Lung (tissue), 12 donors: Measurements from ENCODE around the gene XDH. TPM values are rescaled to one million over a fixed set of nuclear protein-coding genes. Genes with fewer than 3 reads are reported as not detected.

Experiments
- ATAC-seq: fragments of 200-7000 bp; cut with Tn5 transposase; one replicate; pipeline ENCODE4 v1.9.1; 2020; ENCODE audit warnings: moderate number of reproducible peaks; ENCODE audit not compliant: insufficient read depth, low FRiP score
- DNase-seq, 3 donors: peaks; one replicate each; pipeline ENCODE4 v3.0.0-alpha.2; 2013 to 2017
- H3K27ac ChIP-seq, 2 donors: one replicate each; pipeline ENCODE4 v1.5.1; 2013; ENCODE audit warnings: mild to moderate bottlenecking in 2 of 2, moderate library complexity in 2 of 2, control low read depth in 1 of 2, inconsistent platforms in 1 of 2, low read depth in 1 of 2, low read length in 1 of 2
- H3K27me3 ChIP-seq, 3 donors: one replicate each; pipeline ENCODE4 v1.5.1; 2013; ENCODE audit warnings: low read length in 2 of 3; ENCODE audit not compliant: control insufficient read depth in 3 of 3, insufficient read depth in 3 of 3
- H3K36me3 ChIP-seq, 4 donors: one replicate each; pipeline ENCODE4 v1.5.1; 2013; ENCODE audit warnings: low read length in 4 of 4, mild to moderate bottlenecking in 1 of 4, moderate library complexity in 1 of 4; ENCODE audit not compliant: control insufficient read depth in 4 of 4, insufficient read depth in 4 of 4
- H3K4me1 ChIP-seq, 5 donors: one replicate each; pipeline ENCODE4 v1.5.1; 2013; ENCODE audit warnings: low read length in 5 of 5, mild to moderate bottlenecking in 2 of 5, moderate library complexity in 1 of 5; ENCODE audit not compliant: control insufficient read depth in 5 of 5, insufficient read depth in 5 of 5
- H3K4me3 ChIP-seq: one replicate; pipeline ENCODE4 v1.5.1; 2013; ENCODE audit warnings: mild to moderate bottlenecking, control low read depth, moderate library complexity
- H3K9ac ChIP-seq, 2 donors: one replicate each; pipeline ENCODE4 v1.5.1; 2013; ENCODE audit warnings: low read length in 2 of 2, control low read depth in 1 of 2; ENCODE audit not compliant: insufficient read depth in 1 of 2
- H3K9me3 ChIP-seq, 4 donors: one replicate each; pipeline ENCODE4 v1.5.1; 2013; ENCODE audit warnings: low read length in 3 of 4, mild to moderate bottlenecking in 1 of 4, moderate library complexity in 1 of 4; ENCODE audit not compliant: control insufficient read depth in 4 of 4, insufficient read depth in 3 of 4
- WGBS, 2 donors: extraction: QIAGEN DNeasy Blood & Tissue Kit; methylation state at CpG; one replicate each; pipeline ENCODE4 v1.1.7; 2013; 5-methylcytosine and 5-hydroxymethylcytosine counted together
- polyA plus RNA-seq, 2 donors: library from polyadenylated mRNA; stranded (reverse); fragments of 200-250 nt; gene quantifications; one replicate each; pipeline ENCODE4 v1.2.1, GENCODE V29; 2013
- total RNA-seq, 2 donors: library from RNA; depleted of rRNA in 1 of 2; stranded (reverse); fragments of >200 nt in 1 of 2; gene quantifications; one replicate each; pipeline ENCODE4 v1.2.1, GENCODE V29; 2014 to 2021
- TF ChIP-seq, protein P1 (sequence below): IDR thresholded peaks from 2 replicates; pipeline ENCODE4 v1.5.1; 2012; ENCODE audit warnings: mild to moderate bottlenecking; ENCODE audit errors: control extremely low read depth, extremely low read depth
- donor health status: control.
- donor health status: control.
- donor health status: Bipolar disorder and iron deficiency.
- donor health status: healthy.
- donor health status: DM: yes; HTN: yes; CAD: no.

The XDH gene
- total and polyA plus RNA-seq, 4 donors, result 0.12 to 1.5 (median 0.60) TPM

DNA sequence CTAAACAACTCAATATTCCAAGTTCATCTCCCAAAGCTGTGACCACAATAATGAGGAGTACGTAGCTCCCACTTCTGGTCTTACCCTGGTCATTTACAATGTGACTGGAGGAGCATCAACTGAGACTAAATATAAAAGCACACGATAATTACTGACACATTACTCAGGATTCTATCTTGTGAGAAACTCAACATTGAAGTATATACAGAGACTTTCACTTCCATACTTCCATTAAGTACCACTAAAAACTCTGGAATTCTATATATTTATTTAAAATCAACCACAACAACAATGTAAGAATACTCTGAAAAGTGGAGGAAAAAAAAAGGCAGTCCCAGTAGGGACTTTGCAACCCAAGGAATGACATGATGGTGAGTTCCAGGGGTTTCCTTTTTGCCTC is 61.4 kb downstream of the XDH start:
- WGBS, 2 donors, result 90 to 99% methylated on average over 2 of the region's 2 CpGs

DNA sequence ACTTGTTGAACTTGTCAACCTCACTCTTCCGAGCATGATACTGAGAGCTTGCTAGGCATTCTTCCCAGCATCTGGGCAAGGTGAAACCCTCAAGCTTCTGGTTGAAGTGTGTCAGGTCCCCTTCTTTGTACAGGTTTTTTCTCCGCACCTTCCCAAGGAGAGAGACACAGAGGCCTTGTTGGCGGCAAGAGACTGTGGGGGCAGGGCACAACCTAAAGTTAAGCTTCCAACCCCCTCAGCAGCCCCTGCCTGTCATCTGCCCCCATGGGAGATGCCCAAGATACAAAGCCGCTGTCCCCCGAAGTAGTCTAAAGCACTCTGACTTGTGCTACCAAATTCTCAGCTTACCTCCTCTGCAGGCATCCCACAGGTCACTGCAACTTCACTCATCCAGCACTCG is 64.9 kb downstream of the XDH start:
- no peak for ATAC-seq
- peaks cover 0 to 6% (median 0%) of the 10 kb centered on the region in 3 donors for H3K27me3 ChIP-seq
- TF ChIP-seq, protein P1, sequence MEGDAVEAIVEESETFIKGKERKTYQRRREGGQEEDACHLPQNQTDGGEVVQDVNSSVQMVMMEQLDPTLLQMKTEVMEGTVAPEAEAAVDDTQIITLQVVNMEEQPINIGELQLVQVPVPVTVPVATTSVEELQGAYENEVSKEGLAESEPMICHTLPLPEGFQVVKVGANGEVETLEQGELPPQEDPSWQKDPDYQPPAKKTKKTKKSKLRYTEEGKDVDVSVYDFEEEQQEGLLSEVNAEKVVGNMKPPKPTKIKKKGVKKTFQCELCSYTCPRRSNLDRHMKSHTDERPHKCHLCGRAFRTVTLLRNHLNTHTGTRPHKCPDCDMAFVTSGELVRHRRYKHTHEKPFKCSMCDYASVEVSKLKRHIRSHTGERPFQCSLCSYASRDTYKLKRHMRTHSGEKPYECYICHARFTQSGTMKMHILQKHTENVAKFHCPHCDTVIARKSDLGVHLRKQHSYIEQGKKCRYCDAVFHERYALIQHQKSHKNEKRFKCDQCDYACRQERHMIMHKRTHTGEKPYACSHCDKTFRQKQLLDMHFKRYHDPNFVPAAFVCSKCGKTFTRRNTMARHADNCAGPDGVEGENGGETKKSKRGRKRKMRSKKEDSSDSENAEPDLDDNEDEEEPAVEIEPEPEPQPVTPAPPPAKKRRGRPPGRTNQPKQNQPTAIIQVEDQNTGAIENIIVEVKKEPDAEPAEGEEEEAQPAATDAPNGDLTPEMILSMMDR, result no peak
- no peak overlapping the region for H3K4me3 ChIP-seq
- no peak overlapping the region for H3K9ac ChIP-seq
- WGBS, 2 donors, result 92 to 94% methylated on average over 6 of the region's 6 CpGs
- H3K36me3 ChIP-seq, result no peaks in the 10 kb centered on the region
- H3K27ac ChIP-seq, result no peak overlapping the region
- no peak for DNase-seq
- H3K4me1 ChIP-seq, result peaks cover 0 to 13% (median 0%) of the 10 kb centered on the region in 5 donors
- H3K9me3 ChIP-seq, result no peaks in the 10 kb centered on the region

More for the DNA sequence above, 61.4 kb downstream of the XDH start:
- Histone ChIP-seq H3K9me3 (no peaks in the 10 kb centered on the region), H3K27me3 (peaks cover 0 to 4% (median 3%) of the 10 kb centered on the region in 3 donors), H3K4me3 (no peak overlapping the region), H3K36me3 (no peaks in the 10 kb centered on the region), H3K27ac (no peak overlapping the region), H3K9ac (no peak overlapping the region), H3K4me1 (no peaks in the 10 kb centered on the region)
- DNase-seq (no peak), ATAC-seq (no peak)
- TF ChIP-seq, protein P1, result no peak

DNA sequence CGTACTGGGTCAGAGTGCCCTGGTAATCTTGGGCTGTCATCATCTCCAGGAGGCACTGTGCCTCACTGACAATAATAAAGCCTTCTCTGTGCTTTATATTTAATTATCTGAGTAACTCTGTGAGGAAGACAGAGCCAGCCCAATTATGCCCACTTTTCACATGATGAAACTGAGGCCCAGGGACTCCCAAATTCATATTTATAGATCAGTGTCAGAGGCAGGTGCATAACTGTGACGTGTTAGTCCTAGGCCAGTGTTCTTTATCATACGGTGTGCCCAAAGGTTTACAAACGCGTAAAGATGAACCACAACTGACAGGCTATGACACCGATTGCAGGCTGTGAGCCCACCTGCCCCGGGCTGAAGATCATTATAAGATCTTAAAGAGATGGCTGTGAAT is 65.4 kb downstream of the XDH start:
- ATAC-seq (no peak), DNase-seq (no peak)
- H3K4me3 ChIP-seq, result no peak overlapping the region
- no peaks in the 10 kb centered on the region for H3K36me3 ChIP-seq
- H3K27ac ChIP-seq, result no peak overlapping the region
- no peaks in the 10 kb centered on the region for H3K9me3 ChIP-seq
- TF ChIP-seq, protein P1, result no peak
- no peak overlapping the region for H3K9ac ChIP-seq
- peaks cover 0 to 6% (median 0%) of the 10 kb centered on the region in 3 donors for H3K27me3 ChIP-seq
- 92 to 95% methylated on average over 7 of the region's 7 CpGs for WGBS, 2 donors
- H3K4me1 ChIP-seq, result peaks cover 0 to 13% (median 0%) of the 10 kb centered on the region in 5 donors

DNA sequence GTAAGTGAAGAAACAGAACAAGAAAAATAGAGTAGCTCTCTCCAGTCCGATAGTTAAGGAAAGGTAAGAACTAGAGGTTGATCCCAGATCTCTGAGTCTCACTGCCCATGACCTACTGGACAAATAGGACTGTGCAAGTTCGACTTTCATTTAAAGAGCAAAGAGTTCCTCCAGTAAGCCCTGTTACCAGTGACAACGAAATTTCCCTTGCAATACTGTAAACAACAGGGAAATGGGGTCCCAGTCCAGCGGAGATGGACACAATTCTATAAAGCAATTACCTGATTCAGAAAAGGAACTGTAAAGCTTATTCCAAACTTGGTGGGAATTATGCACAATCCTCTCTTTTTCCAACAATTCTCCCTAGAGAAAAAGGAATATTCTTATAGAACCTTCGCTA is 65.9 kb downstream of the XDH start:
- H3K4me3 ChIP-seq, result no peak overlapping the region
- DNase-seq, result no peak
- TF ChIP-seq, protein P1, result no peak
- no peaks in the 10 kb centered on the region for H3K9me3 ChIP-seq
- H3K4me1 ChIP-seq, result peaks cover 0 to 13% (median 0%) of the 10 kb centered on the region in 5 donors
- no peak overlapping the region for H3K27ac ChIP-seq
- no peak for ATAC-seq
- H3K36me3 ChIP-seq, result no peaks in the 10 kb centered on the region
- H3K27me3 ChIP-seq, result peaks cover 0 to 6% (median 0%) of the 10 kb centered on the region in 3 donors
- WGBS, 2 donors, result 80 to 88% methylated on average over 5 of the region's 5 CpGs
- no peak overlapping the region for H3K9ac ChIP-seq
